GM21423 (cell line): ENCODE data around the gene GSTM3.
A peak's percentile ranks its signal among the peaks of the same experiment; 100 is the strongest.

ENCODE experiments used
- ATAC-seq: cut with Tn5 transposase; IDR thresholded peaks from one replicate; pipeline ENCODE4 v1.9.1; 2021; ENCODE audit warnings: mild to moderate bottlenecking, moderate library complexity; ENCODE audit not compliant: unreplicated experiment

Gene GSTM3

GRCh38 chr1:109740615-109741373 is at the start of gene GSTM3:
Gene GSTM3, minus strand, starts transcription at chr1:109741038. Its CDS starts 751 bp downstream, at chr1:109740287.
- no peak for ATAC-seq

- no peak for ATAC-seq
Observed at GRCh38 chr1:109790329-109790728, 49.5 kb upstream of the GSTM3 start.

GRCh38 chr1:109789551-109790180 is 48.8 kb upstream of the GSTM3 start:
- no peak for ATAC-seq

GRCh38 chr1:109788695-109789521 is 48.1 kb upstream of the GSTM3 start:
- ATAC-seq = no peak

GRCh38 chr1:109787845-109788601 is 47.2 kb upstream of the GSTM3 start:
- ATAC-seq = no peak

GRCh38 chr1:109787211-109787844 is 46.5 kb upstream of the GSTM3 start:
- no peak for ATAC-seq

- ATAC-seq = no peak
Observed at GRCh38 chr1:109786531-109787021, 45.7 kb upstream of the GSTM3 start.

- no peak for ATAC-seq
Observed at GRCh38 chr1:109786112-109786480, 45.3 kb upstream of the GSTM3 start.

- ATAC-seq = no peak
Observed at GRCh38 chr1:109785446-109786111, 44.7 kb upstream of the GSTM3 start.

- ATAC-seq = no peak
Observed at GRCh38 chr1:109784551-109785252, 43.9 kb upstream of the GSTM3 start.

GRCh38 chr1:109783436-109783835 is 42.6 kb upstream of the GSTM3 start:
- ATAC-seq = no peak

- ATAC-seq = no peak
Observed at GRCh38 chr1:109782927-109783326, 42.1 kb upstream of the GSTM3 start.

GRCh38 chr1:109782514-109782913 is 41.7 kb upstream of the GSTM3 start:
- no peak for ATAC-seq

GRCh38 chr1:109781806-109782205 is 41.0 kb upstream of the GSTM3 start:
- ATAC-seq = no peak

- ATAC-seq = no peak
Observed at GRCh38 chr1:109780982-109781381, 40.1 kb upstream of the GSTM3 start.

GRCh38 chr1:109777980-109778625 is 37.3 kb upstream of the GSTM3 start:
- ATAC-seq = no peak

- no peak for ATAC-seq
Observed at GRCh38 chr1:109777436-109777835, 36.6 kb upstream of the GSTM3 start.

GRCh38 chr1:109776911-109777310 is 36.1 kb upstream of the GSTM3 start:
- ATAC-seq = peak; percentile 45
